GM12878 (cell line): ENCODE measurements around the gene CHN2. TPM values are rescaled to one million over a fixed set of nuclear protein-coding genes. Genes with fewer than 3 reads are reported as not detected.
"Not testable (repeated sequence)": the region's sequence is repeated elsewhere in the genome, so short reads cannot be mapped to it uniquely, and the experiment has no call there.

Source experiments
- ATAC-seq: fragments of 200-7000 bp; cut with Tn5 transposase; 3 replicates; pipeline ENCODE4 v1.9.1; 2020; ENCODE audit warnings: mild to moderate bottlenecking, moderate library complexity
- BruUV-seq: library from RNA; stranded (reverse); fragments of 400-500 nt; replicated peaks from 2 replicates; lab custom pipeline; 2021; lab: Mats Ljungman, UMichigan
- CTCF ChIA-PET: fragments of 300-600 bp; sonication (Branson Sonifier 250); formaldehyde crosslinking; extraction: SDS; loops from one replicate; lab custom pipeline; 2021; ENCODE audit warnings: inconsistent platforms; lab: Yijun Ruan, JAX
- POLR2A ChIA-PET: fragments of 350-600 bp; formaldehyde crosslinking; extraction: SDS; loops from one replicate; lab custom pipeline; 2021; ENCODE audit warnings: inconsistent platforms; lab: Charles Lee
- RAD21 ChIA-PET: fragments of 300-600 bp; sonication (Branson Sonifier 250); formaldehyde crosslinking; loops from one replicate; lab custom pipeline; 2023; ENCODE audit warnings: antibody characterized with exemption; ENCODE audit not compliant: unreplicated experiment; lab: Charles Lee
- SMC1A ChIA-PET: fragments of 300-600 bp; sonication (Branson Sonifier 250); formaldehyde crosslinking; loops from one replicate; lab custom pipeline; 2023; ENCODE audit not compliant: unreplicated experiment, uncharacterized antibody; lab: Charles Lee
- DNase-seq: peaks from one replicate; pipeline ENCODE4 v3.0.0-alpha.2; 2011; ENCODE audit warnings: low read depth, low spot score
- FAIRE-seq: peaks from 3 replicates; lab custom pipeline; 2011; peaks lifted over from hg19 to GRCh38; lab: Jason Lieb, UNC
- H2AFZ ChIP-seq: 2 replicates; pipeline ENCODE4 v1.6.0; 2011; ENCODE audit warnings: low read depth, low read length, control low read depth; ENCODE audit not compliant: control insufficient read depth
- H3K27ac ChIP-seq: 2 replicates; pipeline ENCODE4 v1.5.1; 2011; ENCODE audit warnings: control low read depth; ENCODE audit not compliant: control insufficient read depth, insufficient read depth
- H3K27me3 ChIP-seq, 2 experiments: replicated peaks in 1 of 2; 2 replicates each; pipeline versions ENCODE4 v1.6.0 to v1.6.1; 2011; ENCODE audit warnings: low read length in 1 of 2; ENCODE audit not compliant: control insufficient read depth in 2 of 2, insufficient read depth in 2 of 2
- H3K36me3 ChIP-seq, 2 experiments: 2 replicates each; pipeline ENCODE4 v1.5.1; 2011; ENCODE audit warnings: low read length in 1 of 2; ENCODE audit not compliant: control insufficient read depth in 2 of 2, insufficient read depth in 2 of 2
- H3K4me1 ChIP-seq: 2 replicates; pipeline ENCODE4 v1.6.1; 2011; ENCODE audit warnings: mild to moderate bottlenecking, low read length, moderate library complexity, mixed read lengths; ENCODE audit not compliant: control insufficient read depth, insufficient read depth
- H3K4me2 ChIP-seq: 2 replicates; pipeline ENCODE4 v1.6.0; 2011; ENCODE audit warnings: control low read depth; ENCODE audit not compliant: control insufficient read depth, insufficient read depth
- H3K4me3 ChIP-seq: fragments of 200-600 bp; sonication (generic); 2 replicates; pipeline ENCODE4 v1.5.1; 2016
- H3K79me2 ChIP-seq: 2 replicates; pipeline ENCODE4 v1.6.0; 2011; ENCODE audit warnings: low read length; ENCODE audit not compliant: control insufficient read depth, insufficient read depth
- H3K9ac ChIP-seq: 2 replicates; pipeline ENCODE4 v1.8.0; 2011; ENCODE audit warnings: low read length, control low read depth, mixed read lengths; ENCODE audit not compliant: control insufficient read depth, insufficient read depth
- H3K9me3 ChIP-seq: replicated peaks from 3 replicates; pipeline ENCODE4 v1.5.1; 2011; ENCODE audit warnings: mild to moderate bottlenecking, low read length; ENCODE audit not compliant: control insufficient read depth, insufficient read depth
- H4K20me1 ChIP-seq: 2 replicates; pipeline ENCODE4 v1.6.0; 2011; ENCODE audit not compliant: control insufficient read depth, insufficient read depth
- CEBPZ ChIP-seq: fragments of 150-350 bp; IDR thresholded peaks from 2 replicates; pipeline ENCODE4 v1.6.1; 2016; ENCODE audit warnings: low read depth, low read length
- RAD51 ChIP-seq: fragments of 450-650 bp; IDR thresholded peaks from 2 replicates; pipeline ENCODE4 v1.6.1; 2016; ENCODE audit warnings: moderate library complexity, mild to moderate bottlenecking, inconsistent platforms
- SIN3A ChIP-seq: IDR thresholded peaks from 2 replicates; pipeline ENCODE4 v1.6.1; 2012; ENCODE audit warnings: low read depth, low read length, improper control_type of control experiment
- STAT3 ChIP-seq: IDR thresholded peaks from 2 replicates; pipeline ENCODE4 v1.6.1; 2011; ENCODE audit warnings: low read depth, low read length, improper control_type of control experiment
- ZNF217 ChIP-seq: fragments of 450-650 bp; IDR thresholded peaks from 2 replicates; pipeline ENCODE4 v1.6.1; 2017; ENCODE audit warnings: antibody characterized with exemption, mild to moderate bottlenecking
- ZNF274 ChIP-seq: IDR thresholded peaks from one replicate; pipeline ENCODE4 v1.8.0; 2011; ENCODE audit not compliant: insufficient read length, insufficient read depth
- WGBS: methylation state at CpG from one replicate; pipeline ENCODE4 v1.1.6; 2016; ENCODE audit warnings: low lambda C conversion rate; ENCODE audit not compliant: insufficient replicate concordance, insufficient coverage; ENCODE audit errors: missing lambda C conversion rate; 5-methylcytosine and 5-hydroxymethylcytosine counted together
- in situ Hi-C: fragments of 300-500 bp; cut with MboI; formaldehyde crosslinking; loops from 9 replicates; pipeline ENCODE4 v1.14.3; 2018; ENCODE audit warnings: mixed read lengths
- intact Hi-C: fragments of 100-400 bp; cut with micrococcal nuclease; formaldehyde crosslinking; loops from one replicate; pipeline ENCODE4 v1.14.2; 2022; ENCODE audit not compliant: unreplicated experiment
- polyA plus RNA-seq, 11 experiments: library from polyadenylated mRNA; depleted of rRNA in 4 of 11; unstranded in 6 of 11; stranded (reverse) in 5 of 11; fragments of >200 nt; fragmentation: Nextera tagmentation in 4 of 11; fragmentation: Illumina TruSeq in 1 of 11; extraction: Ambion mirVana in 4 of 11; extraction: Trizol in 1 of 11; gene quantifications; 1 replicate in 1 of 11; 2 replicates in 10 of 11; pipeline versions ENCODE4 v1.2.1 to v1.2.3, GENCODE V29; 2011 to 2016; ENCODE audit warnings: inconsistent platforms in 2 of 11, missing spikeins in 2 of 11, low read depth in 1 of 11
- total RNA-seq, 4 experiments: library from RNA; depleted of rRNA in 3 of 4; stranded (reverse); fragments of >200 nt in 3 of 4; fragmentation: Illumina TruSeq in 1 of 4; extraction: Trizol in 1 of 4; gene quantifications; 2 replicates each; pipeline versions ENCODE4 v1.2.1 to v1.2.3, GENCODE V29; 2013 to 2021

The CHN2 gene
- total and polyA plus RNA-seq, 10 of the 15 experiments (the other 5 are each of a cell fraction or from before 2014, with no cell fraction given): 0.11 to 3.8 (median 0.37) TPM; not detected in 2

GRCh38 chr7:29209745-29210144 is 15.2 kb downstream of the CHN2 start:
- WGBS: 23% methylated on average over 3 of the region's 3 CpGs
- intact Hi-C loops: no loop called here
- no peak overlapping the region for H3K27ac ChIP-seq
- H3K36me3 ChIP-seq: no peaks in the 10 kb centered on the region
- H2AFZ ChIP-seq: no peak overlapping the region
- no peak overlapping the region for H3K4me2 ChIP-seq
- H3K4me3 ChIP-seq: no peak overlapping the region
- FAIRE-seq: no peak
- RAD21 ChIA-PET: no interaction called here
- no peak overlapping the region for H3K9ac ChIP-seq
- H4K20me1 ChIP-seq: no peaks in the 10 kb centered on the region
- H3K79me2 ChIP-seq: no peaks in the 10 kb centered on the region
- in situ Hi-C loops: no loop called here
- POLR2A ChIA-PET: no interaction called here
- CTCF ChIA-PET: no interaction called here
- no peak for DNase-seq
- TF ChIP-seq CEBPZ (no peak), ZNF274 (no peak), ZNF217 (no peak), RAD51 (peak; percentile 58; the same call in 1 of the 2 replicates), STAT3 (no peak), SIN3A (no peak)
- no peak for ATAC-seq
- SMC1A ChIA-PET: no interaction called here
- no TSS peak for BruUV-seq
- no peaks in the 10 kb centered on the region for H3K9me3 ChIP-seq
- no peaks in the 10 kb centered on the region for H3K4me1 ChIP-seq
- no peaks in the 10 kb centered on the region; a peak in 1 of 4 replicates for H3K27me3 ChIP-seq

DNA sequence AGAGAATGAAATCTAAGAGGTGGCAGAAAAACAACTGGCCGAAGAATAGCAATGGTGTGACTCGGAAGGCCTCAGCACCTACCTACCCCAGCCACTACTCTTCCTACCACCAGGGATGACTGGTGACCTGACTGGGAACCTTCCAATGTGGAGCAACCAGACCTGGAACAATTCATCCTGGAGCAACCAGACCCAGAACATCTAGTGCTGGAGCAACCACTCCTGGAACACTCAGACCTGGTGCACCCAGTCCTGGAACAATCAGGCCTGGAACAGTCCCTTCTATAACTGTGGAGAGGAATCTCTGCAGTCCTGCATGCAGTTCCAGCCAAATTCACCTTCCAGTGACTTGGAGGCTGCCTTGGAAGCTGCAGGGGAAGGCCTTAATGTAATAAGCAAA is 18.2 kb downstream of the CHN2 start:
- 65% methylated on average over 2 of the region's 2 CpGs for WGBS
- CTCF ChIA-PET, H3K9me3 ChIP-seq, RAD21 ChIA-PET, H3K27ac ChIP-seq, H2AFZ ChIP-seq, POLR2A ChIA-PET, in situ Hi-C loops, H4K20me1 ChIP-seq, H3K9ac ChIP-seq, H3K4me2 ChIP-seq, DNase-seq, H3K79me2 ChIP-seq, H3K36me3 ChIP-seq, BruUV-seq, FAIRE-seq, intact Hi-C loops, H3K27me3 ChIP-seq, ATAC-seq, H3K4me3 ChIP-seq, SMC1A ChIA-PET, H3K4me1 ChIP-seq: not testable (repeated sequence)
